GM21515 (cell line): ENCODE measurements around the gene SEC63.
"Not testable (repeated sequence)": the region's sequence is repeated elsewhere in the genome, so short reads cannot be mapped to it uniquely, and the experiment has no call there.

Source experiments
- ATAC-seq: cut with Tn5 transposase; IDR thresholded peaks from one replicate; pipeline ENCODE4 v1.9.1; 2021; ENCODE audit not compliant: unreplicated experiment

Gene SEC63

DNA sequence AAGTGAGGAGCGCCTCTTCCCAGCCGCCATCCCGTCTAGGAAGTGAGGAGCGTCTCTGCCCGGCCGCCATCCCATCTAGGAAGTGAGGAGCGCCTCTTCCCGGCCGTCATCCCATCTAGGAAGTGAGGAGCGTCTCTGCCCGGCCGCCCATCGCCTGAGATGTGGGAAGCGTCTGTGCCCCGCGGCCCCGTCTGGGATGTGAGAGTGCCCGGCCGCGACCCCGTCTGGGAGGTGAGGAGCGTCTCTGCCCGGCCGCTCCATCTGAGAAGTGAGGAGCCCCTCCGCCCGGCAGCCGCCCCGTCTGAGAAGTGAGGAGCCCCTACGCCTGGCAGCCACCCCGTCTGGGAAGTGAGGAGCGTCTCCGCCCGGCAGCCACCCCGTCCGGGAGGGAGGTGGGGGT lies 23.8 kb downstream of the SEC63 start:
- ATAC-seq = not testable (repeated sequence)

DNA sequence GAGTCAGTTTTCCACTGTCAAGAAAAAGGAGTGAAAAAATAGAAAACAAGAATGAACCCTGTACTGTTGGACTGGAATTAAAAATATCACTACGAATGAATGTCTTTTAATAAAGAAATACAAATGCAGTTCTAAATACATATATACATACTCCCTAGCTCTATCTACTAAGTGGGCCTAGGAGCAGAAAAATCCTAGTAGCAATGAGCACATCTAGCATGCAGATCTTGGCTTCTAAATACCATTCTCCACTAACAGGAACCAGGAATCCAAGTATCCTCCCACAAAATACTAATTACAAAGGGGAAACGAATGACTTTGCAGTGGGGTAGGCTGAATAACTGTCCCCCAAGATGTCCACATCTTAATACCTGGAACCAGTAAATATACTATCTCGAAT lies 25.4 kb downstream of the SEC63 start:
- ATAC-seq = no peak

DNA sequence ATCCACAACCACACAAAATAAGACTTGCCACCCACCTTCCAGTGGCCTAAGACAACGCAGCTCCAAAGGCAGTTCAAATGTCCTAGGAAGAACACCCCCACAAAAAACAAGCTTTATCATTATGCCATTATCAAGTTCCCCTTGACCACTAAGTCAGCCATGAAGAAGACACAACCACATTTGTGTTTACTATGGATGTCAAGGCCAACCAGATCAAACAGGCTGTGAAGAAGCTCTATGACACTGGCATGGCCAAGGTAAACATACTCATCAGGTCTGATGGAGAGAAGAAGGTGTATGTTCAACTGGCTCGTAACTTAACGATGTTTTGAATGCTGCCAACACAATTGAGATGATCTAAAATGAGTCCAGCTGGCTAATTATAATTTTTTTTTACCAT lies 26.1 kb downstream of the SEC63 start:
- no peak for ATAC-seq

DNA sequence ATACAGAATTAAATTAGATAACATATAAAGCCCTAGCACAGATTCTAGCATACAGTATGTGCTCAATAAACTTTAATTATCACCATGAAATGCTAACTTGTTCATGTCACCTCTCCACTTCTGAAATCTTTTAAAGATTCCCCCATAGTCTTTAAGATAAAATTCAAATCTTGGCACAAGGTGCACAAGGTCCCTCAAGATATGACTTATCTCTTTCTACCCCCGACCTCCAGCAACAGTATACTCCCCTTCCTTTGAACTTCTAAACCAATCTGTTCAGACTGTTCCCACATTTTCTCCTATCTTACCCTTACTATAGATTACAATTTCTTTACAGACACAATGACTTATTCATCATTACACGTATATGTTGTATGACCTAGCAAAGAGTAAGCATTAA lies 29.0 kb downstream of the SEC63 start:
- no peak for ATAC-seq

DNA sequence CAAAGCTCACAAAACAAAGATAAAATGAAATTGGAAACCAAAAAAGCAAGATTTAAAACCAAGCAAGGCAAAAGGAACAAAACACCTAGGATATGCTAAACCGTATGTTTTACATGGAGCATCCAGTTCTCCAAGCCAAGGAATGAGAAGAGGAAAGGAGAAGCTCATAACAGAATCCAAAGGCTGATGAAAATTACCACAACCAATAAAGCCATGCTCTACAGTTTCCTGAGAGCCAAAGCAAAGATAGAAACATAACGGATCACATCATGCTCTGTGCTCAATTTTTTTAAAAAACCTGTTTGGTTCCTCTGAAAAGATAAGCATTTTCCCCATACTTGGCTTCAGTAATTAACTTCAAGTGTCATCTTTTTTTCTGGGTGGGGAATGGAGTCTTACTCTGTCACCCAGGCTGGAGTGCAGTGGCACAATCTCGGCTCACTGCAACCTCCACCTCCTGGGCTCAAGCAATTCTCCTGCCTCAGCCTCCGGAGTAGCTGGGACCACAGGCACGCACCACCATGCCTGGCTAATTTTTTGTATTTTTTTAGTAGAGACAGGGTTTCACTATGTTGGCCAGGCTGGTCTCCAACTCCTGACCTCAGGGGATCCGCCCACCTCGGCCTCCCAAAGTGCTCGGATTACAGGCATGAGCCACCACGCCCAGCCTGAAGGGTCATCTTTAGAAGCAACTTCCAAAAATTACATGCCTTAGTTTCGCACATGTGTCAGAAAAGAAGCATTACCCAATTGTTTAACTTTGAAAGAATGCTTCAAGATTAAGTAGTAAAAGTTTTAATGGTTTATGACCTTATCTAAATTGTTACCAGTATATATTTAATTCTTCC lies 31.1 kb downstream of the SEC63 start:
- not testable (repeated sequence) for ATAC-seq

DNA sequence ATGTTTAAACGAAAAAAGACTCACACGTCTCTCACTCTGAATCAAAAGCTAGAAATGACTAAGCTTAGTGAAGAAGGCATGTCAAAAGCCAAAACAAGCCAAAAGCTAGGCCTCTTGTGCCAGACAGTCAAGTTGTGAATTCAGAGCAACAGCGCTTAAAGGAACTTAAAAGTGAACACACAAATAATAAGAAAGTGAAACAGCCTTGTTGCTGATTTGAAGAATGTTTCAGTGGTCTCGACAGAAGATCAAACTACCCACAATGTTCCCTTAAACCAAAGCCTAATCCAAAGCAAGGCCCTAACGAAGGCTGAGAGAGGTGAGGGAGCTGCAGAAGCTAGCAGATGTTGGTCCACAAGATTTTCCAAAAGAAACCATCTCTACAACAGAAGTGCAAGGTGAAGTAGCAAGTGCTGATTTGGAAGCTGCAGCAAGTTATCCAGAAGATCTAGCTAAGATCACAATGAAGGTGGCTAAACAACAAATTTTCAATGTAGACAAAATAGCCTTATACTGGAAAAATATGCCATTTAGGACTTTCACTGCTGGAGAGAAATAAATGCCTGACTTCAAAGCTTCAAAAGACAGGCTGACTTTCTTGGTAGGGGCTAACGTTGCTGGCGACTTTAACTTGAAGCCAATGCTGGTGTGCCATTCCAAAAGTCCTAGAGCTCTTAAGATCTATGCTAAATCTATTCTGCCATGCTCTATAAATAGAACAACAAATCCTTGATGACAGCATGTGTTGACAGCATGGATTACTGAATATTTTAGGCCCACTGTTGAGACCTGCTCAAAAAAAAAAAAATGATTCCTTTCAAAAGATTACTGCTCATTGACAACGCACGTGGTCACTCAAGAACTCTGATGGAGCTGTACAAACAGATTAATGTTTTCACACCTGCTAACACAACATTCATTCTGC lies 40.3 kb downstream of the SEC63 start:
- no peak for ATAC-seq

DNA sequence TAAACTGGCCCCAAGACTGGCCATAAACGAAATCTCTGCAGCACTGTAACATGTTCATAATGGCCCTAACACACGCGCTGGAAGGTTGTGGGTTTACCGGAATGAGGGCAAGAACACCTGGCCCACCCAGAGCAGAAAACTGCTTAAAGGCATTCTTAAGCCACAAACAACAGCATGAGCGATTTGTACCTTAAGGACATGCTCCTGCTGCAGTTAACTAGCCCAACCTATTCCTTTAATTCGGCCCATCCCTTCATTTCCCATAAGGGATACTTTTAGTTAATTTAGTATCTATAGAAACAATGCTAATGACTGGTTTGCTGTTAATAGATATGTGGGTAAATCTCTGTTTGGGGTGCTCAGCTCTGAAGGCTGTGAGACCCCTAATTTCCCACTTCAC lies 41.0 kb downstream of the SEC63 start:
- ATAC-seq = not testable (repeated sequence)

DNA sequence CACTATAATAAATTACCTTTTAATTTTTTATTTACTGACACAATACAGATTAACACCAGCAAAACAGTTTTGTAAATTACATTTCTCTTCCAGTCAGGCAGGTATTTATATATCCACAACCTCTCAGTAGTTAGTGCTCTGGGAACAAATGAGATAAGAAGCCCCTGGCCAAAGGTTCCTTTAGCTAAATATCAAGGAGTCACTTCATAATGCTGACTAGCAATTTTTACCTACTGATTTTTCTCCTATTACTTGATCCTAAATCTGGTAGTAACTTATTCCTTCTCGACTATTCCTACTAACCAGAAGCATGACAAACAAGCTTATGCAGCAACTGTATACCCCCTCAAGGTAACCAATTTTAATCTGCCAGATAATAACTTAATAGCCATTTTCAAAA lies 46.3 kb downstream of the SEC63 start:
- no peak for ATAC-seq

DNA sequence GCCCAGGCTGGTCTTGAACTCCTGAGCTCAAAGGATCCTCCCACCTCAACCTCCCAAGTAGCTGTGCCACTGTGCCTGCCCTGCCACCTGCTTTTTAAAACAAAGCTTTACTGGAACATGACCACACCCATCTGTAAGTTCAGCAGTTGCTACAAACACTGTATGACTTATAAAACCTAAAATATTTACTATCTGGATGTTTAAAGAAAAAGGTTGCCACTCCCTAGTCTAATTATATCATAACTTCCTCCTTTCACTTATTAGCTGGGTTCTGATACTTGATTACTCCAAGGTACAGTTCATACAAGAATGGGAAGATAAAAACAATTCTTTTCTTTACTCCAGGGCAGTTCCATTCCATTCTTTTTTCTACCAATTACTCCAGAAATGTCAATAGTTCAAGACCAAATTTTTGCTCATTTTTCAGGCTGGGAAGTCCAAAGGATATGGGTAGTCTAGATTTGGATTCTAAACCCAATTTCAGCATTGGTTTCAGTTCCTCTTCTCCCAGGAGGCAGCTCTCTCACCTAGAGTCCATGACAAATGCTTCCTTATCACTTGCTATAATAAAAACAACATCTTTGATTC lies 63.1 kb downstream of the SEC63 start:
- no peak for ATAC-seq

DNA sequence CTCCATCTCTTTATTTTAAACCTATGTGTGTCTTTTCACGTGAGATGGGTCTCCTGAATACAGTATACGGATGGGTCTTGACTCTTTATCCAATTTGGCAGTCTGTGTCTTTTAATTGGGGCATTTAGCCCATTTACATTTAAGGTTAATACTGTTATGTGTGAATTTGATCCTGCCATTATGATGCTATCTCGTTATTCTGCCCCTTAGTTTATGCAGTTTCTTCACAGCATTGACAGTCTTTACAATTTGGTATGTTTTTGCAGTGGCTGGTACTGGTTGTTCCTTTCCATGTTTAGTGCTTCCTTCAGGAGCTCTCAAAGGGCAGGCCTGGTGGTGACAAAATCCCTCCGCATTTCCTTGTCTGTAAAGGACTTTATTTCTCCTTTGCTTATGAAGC lies 67.6 kb downstream of the SEC63 start:
- not testable (repeated sequence) for ATAC-seq

DNA sequence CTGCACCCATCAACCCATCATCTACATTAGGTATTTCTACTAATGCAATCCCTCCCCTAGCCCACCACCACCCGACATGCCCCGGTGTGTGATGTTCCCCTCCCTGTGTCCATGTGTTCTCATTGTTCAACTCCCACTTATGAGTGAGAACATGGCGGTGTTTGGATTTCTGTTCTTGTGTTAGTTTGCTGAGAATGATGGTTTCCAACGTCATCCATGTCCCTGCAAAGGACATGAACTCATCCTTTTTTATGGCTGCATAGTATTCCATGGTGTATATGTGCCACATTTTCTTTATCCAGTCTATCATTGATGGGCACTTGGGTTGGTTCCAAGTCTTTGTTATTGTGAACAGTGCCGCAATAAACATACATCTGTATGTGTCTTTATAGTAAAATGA lies 72.1 kb downstream of the SEC63 start:
- ATAC-seq = not testable (repeated sequence)

DNA sequence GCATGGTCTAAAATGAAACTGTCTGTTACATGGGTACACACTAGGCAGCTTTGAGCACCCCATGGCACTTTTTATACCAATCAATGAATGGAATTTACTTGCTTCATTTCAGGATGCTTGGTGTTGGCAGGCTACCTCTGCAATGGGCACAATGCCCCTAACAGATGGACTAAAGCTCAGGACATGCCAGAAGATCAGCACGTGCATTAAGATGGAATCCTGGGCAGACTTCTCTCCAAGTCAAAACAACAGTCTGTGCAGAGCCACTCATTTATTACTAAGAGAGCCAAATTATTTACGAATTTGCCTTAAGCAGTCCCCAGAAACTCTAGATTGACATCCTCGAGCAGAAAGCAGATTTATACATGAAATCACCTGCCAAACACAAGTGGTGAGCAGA lies 78.1 kb downstream of the SEC63 start:
- ATAC-seq = no peak

DNA sequence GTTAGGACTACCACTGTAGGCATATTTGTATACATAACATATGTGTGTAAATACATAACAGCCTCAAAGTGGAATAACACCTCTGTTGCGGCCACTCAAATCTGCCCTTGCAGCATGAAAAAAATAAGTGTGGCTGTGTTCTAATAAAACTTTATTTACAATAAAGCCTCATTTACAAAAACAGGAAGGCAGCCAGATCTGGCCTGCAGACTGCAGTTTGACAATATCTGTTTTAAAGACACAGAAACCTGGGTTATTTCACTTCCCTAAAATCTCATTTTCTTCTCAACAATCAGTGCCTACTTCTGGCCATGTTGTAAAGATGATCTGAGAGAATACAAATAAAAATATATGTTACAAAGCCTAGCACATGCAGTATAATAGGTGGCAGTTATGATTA lies 80.0 kb downstream of the SEC63 start:
- peak; percentile 66 for ATAC-seq

DNA sequence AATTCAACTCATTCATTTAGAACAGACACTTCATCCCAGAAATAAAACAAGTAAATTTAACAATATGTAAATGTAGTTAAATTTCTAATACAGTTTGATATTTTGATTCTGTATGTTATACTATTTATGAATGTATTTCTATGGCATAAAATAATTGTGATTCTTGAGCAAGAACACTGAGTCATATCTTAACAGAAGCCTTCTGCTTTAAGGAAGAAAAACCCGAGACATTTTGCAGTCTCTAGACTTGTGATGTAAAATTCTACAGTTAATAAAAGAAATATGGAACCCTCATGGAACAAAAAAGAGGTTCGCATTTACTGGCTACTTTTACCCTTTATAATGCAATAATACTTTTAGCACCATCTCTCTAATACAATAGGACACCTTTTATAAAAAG lies 86.0 kb downstream of the SEC63 start:
- ATAC-seq = no peak

DNA sequence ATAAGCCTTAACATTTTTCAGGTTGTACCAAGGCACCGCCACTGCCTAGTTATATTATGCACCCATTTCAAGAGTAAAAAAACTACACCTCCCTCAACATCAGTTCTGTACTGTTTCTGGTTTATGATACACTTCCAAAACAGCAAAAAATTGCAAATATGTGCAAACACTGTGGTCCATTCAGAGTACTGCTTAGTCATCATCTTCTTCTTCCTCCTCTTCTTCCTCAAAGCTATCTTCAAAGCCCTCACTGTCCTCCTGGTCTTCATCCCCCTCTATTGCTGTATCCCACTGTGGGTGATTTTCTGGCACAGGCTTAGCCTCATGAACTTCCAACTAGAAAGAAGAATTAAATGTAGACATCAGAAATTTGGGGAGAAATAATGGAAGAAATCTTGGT lies 86.5 kb downstream of the SEC63 start:
- not testable (repeated sequence) for ATAC-seq

DNA sequence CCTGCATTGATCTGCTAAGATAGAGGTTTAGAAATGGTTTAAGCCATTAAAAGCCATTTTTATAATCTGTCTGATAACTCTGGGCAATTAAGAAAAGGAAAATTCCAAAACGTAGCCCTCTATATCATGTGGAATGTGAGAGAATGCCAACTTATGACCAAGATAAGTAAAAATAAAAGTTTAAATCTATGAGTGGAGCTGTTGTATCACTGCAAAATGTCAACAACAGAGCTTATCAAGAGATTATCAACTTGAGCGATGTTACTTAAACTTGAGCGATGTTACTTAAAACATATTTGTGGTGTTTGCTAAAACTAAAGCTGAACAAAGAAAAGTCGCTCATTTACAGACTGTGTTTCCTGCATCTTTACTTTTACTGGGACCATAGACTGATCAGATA lies 87.0 kb downstream of the SEC63 start:
- ATAC-seq = no peak

DNA sequence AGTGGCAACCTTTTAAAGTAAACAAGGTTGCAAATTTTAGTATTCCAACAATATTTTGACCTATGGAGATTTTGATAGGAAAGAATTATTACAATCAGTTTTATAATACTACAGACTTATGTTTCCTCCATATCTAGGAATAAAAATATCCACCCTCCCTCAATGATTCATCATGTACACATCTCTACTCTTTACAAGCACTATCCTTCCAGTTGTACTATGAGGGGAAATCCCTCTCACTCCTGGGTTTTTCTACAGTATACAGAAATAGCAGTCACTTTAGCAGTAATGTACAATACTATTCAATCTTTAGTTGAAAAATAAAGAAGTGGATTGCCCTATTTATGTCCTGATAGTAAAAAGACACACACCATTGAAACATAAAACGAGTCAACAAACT lies 87.6 kb downstream of the SEC63 start:
- ATAC-seq = no peak

DNA sequence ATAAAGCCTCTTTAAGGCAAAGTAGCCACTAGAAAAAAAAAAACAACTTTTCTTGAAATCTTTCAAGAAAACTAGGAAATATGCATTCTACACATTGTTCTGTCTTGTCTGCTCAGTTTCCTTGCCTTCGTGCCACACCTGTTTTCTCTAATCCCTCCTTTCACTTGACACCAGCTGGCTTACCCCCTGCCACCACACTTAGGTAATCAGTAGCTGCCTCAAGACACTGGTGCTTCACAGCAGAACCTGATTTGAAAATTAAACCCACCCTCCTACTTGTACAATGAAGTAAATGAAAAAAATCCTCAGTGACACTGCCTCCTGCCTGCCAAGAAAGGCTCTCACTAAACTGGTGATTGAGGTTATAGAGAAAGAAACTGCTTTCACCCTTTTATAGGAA lies 88.1 kb downstream of the SEC63 start:
- ATAC-seq = no peak

DNA sequence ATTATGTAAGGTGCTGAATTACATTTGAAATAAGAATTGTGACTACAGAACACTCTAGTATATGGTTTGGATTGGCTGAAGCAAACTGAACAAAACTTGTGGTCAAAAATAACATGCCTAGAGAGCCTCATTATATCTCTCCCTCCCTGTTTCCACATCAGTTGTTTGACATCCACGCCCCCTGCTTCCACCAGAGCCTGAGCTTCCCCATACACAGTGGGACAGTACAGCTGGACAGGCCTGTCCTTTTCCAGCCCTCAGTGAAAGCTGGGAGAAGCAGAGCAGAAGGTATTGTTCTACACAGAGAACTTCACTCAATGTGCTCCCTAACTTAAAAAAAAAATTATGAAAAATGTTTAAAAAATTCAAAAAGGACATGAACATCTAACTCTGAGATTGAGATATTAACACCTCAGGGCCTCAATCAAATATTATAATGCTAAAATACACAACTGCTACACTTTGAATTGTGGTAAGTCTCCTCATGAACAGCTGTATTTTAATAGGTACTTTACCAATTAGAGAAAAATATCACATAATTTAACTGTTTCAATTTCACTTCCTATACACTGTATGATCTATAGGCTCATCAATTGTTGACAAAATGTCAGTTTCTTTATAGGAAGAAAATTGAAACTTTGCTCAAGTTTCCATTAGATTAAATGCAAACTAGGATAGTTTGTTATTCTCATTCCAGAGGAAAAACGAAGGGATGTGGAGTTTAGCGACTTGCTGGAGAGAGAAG lies 89.0 kb downstream of the SEC63 start:
- ATAC-seq = no peak

DNA sequence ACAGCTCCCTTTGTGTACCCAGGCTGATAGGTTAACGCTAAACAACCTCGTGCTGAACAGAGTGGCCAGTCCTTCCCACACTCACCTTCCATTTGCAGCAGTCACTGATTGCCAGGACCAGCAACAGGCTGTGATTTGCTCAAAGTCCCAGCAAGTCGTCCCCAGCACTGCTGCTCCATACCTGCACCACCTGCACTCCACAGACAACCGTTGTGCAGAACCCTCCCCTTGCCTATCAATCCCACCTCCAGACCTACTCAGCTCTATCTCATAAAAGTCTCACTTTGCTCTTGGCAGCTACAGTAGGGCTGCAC lies 90.7 kb downstream of the SEC63 start:
- no peak for ATAC-seq

DNA sequence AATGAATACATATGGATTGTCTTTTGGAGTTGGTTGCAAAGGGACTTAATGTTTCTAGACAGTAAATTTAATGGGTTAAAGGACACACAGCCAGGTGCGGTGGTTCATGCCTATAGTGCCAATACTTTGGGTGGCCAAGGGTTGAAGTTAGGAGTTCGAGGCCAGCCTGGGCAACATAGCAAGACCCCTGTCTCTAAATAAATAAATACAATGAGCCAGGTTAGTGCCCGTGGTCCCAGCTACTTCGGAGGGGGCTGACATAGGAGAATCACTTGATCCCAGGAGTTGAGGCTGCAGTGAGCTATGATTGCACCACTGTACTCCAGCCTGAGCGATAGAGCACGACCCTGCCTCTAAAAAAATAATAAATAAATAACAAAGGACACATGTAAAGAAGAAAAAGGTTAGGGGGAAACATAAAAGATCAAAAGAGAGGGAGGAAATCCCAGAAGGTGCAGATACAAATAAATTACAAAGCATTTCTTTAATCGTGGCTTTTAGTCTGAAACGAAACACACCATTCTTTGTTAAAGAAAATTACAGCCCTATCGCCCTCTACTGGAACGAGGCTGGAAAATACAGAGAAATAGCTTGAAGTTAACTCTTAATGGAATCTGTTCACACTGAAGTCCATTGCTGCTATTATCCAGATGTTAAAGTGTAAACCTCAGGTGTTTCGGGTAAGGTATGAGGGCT lies 91.3 kb downstream of the SEC63 start:
- ATAC-seq = no peak
